Suprapubic skin (tissue), 4 donors: Measurements from ENCODE around the gene MARS1. TPM values are rescaled to one million over a fixed set of nuclear protein-coding genes. Genes with fewer than 3 reads are reported as not detected.
"Not testable (repeated sequence)": the region's sequence is repeated elsewhere in the genome, so short reads cannot be mapped to it uniquely, and the experiment has no call there.

Source experiments
- DNase-seq, 2 donors: peaks; one replicate each; pipeline ENCODE4 v3.0.0-alpha.2; 2019; ENCODE audit warnings: low spot score in 2 of 2
- H3K27ac ChIP-seq: fragments of 200-600 bp; sonication (generic); one replicate; pipeline ENCODE4 v1.5.1; 2019
- H3K27me3 ChIP-seq: fragments of 200-600 bp; sonication (generic); one replicate; pipeline ENCODE4 v1.5.1; 2019
- H3K36me3 ChIP-seq: fragments of 200-600 bp; sonication (generic); one replicate; pipeline ENCODE4 v1.5.1; 2019
- H3K4me1 ChIP-seq: fragments of 200-600 bp; sonication (generic); one replicate; pipeline ENCODE4 v1.5.1; 2019
- H3K4me3 ChIP-seq: fragments of 200-600 bp; sonication (generic); one replicate; pipeline ENCODE4 v1.5.1; 2019; ENCODE audit warnings: mild to moderate bottlenecking
- H3K9me3 ChIP-seq: fragments of 200-600 bp; sonication (generic); one replicate; pipeline ENCODE4 v1.5.1; 2019
- CTCF ChIP-seq, 2 donors: fragments of 200-600 bp in 1 of 2; fragments of 450-650 bp in 1 of 2; sonication (generic) in 1 of 2; IDR thresholded peaks; one replicate each; pipeline ENCODE4 v1.5.1; 2016 to 2019; ENCODE audit warnings: antibody characterized with exemption in 2 of 2, mild to moderate bottlenecking in 1 of 2, moderate library complexity in 1 of 2
- EP300 ChIP-seq: sonication (generic); formaldehyde crosslinking; IDR thresholded peaks from one replicate; pipeline ENCODE4 v1.6.1; 2017; ENCODE audit warnings: antibody characterized with exemption
- POLR2A ChIP-seq, 2 donors: fragments of 450-650 bp; IDR thresholded peaks; one replicate each; pipeline ENCODE4 v1.6.1; 2017; ENCODE audit warnings: antibody characterized with exemption in 2 of 2, mild to moderate bottlenecking in 2 of 2, moderate library complexity in 2 of 2
- POLR2AphosphoS5 ChIP-seq, 3 donors: sonication (generic); formaldehyde crosslinking; IDR thresholded peaks; one replicate each; pipeline ENCODE4 v1.6.1; 2017; ENCODE audit warnings: antibody characterized with exemption in 3 of 3
- WGBS: methylation state at CpG from one replicate; pipeline ENCODE4 v1.1.5; 2018; 5-methylcytosine and 5-hydroxymethylcytosine counted together
- total RNA-seq, 4 donors: library from RNA; depleted of rRNA; stranded (reverse); fragments of >200 nt; gene quantifications; one replicate each; pipeline ENCODE4 v1.1.0, GENCODE V29; 2016

The MARS1 gene
- total RNA-seq, 4 donors from 2014 or later = 55.7 to 203 (median 79.7) TPM

GRCh38 chr12:57511161-57511560, 23.3 kb downstream of the MARS1 start:
- TF ChIP-seq POLR2AphosphoS5 (IDR thresholded peaks at IDR 0.05) (no peak), EP300 (no peak), POLR2A (IDR thresholded peaks at IDR 0.05) (no peak), CTCF (IDR thresholded peaks at IDR 0.05) (no peak)
- DNase-seq = no peak
- H3K27me3 ChIP-seq = no peaks in the 10 kb centered on the region
- no peaks in the 10 kb centered on the region for H3K9me3 ChIP-seq
- no peak overlapping the region for H3K4me3 ChIP-seq
- WGBS = 88% methylated on average over 4 of the region's 4 CpGs
- peaks cover 83% of the 10 kb centered on the region for H3K36me3 ChIP-seq
- H3K4me1 ChIP-seq = no peaks in the 10 kb centered on the region
- no peak overlapping the region for H3K27ac ChIP-seq

- Histone ChIP-seq H3K4me3 (no peak overlapping the region), H3K27me3 (no peaks in the 10 kb centered on the region), H3K27ac (no peak overlapping the region), H3K4me1 (no peaks in the 10 kb centered on the region), H3K9me3 (no peaks in the 10 kb centered on the region), H3K36me3 (peaks cover 85% of the 10 kb centered on the region)
- no peak for DNase-seq
- 98% methylated on average over 7 of the region's 7 CpGs for WGBS
- TF ChIP-seq CTCF (IDR thresholded peaks at IDR 0.05) (no peak), POLR2AphosphoS5 (IDR thresholded peaks at IDR 0.05) (no peak), POLR2A (IDR thresholded peaks at IDR 0.05) (no peak), EP300 (no peak)
Observed at GRCh38 chr12:57511588-57512325, 23.9 kb downstream of the MARS1 start.

- no peak for DNase-seq
- H3K9me3 ChIP-seq = no peaks in the 10 kb centered on the region
- no peak overlapping the region for H3K27ac ChIP-seq
- H3K4me3 ChIP-seq = no peak overlapping the region
- H3K36me3 ChIP-seq = peaks cover 88% of the 10 kb centered on the region
- TF ChIP-seq EP300 (no peak), CTCF (IDR thresholded peaks at IDR 0.05) (no peak), POLR2AphosphoS5 (IDR thresholded peaks at IDR 0.05) (no peak), POLR2A (IDR thresholded peaks at IDR 0.05) (no peak)
- H3K27me3 ChIP-seq = no peaks in the 10 kb centered on the region
- H3K4me1 ChIP-seq = peaks cover 9% of the 10 kb centered on the region
- WGBS = 82% methylated on average over 6 of the region's 6 CpGs
Observed at GRCh38 chr12:57512665-57513064, 24.8 kb downstream of the MARS1 start.

- 95% methylated on average over 5 of the region's 5 CpGs for WGBS
- no peak overlapping the region for H3K4me3 ChIP-seq
- H3K27ac ChIP-seq = no peak overlapping the region
- no peaks in the 10 kb centered on the region for H3K9me3 ChIP-seq
- TF ChIP-seq CTCF (IDR thresholded peaks at IDR 0.05) = no peak
- TF ChIP-seq POLR2AphosphoS5 (IDR thresholded peaks at IDR 0.05) = no peak
- TF ChIP-seq EP300 = no peak
- no peak for TF ChIP-seq POLR2A (IDR thresholded peaks at IDR 0.05)
- no peak for DNase-seq
- no peaks in the 10 kb centered on the region for H3K27me3 ChIP-seq
- H3K4me1 ChIP-seq = peaks cover 15% of the 10 kb centered on the region
- H3K36me3 ChIP-seq = peaks cover 82% of the 10 kb centered on the region
Observed at GRCh38 chr12:57513266-57513665, 25.4 kb downstream of the MARS1 start.

- peaks cover 19% of the 10 kb centered on the region for H3K4me1 ChIP-seq
- not testable (repeated sequence) for H3K27ac ChIP-seq, H3K9me3 ChIP-seq, DNase-seq, H3K4me3 ChIP-seq, H3K27me3 ChIP-seq
- 95% methylated on average over 6 of the region's 6 CpGs for WGBS
- peaks cover 82% of the 10 kb centered on the region for H3K36me3 ChIP-seq
Observed at GRCh38 chr12:57513677-57514076, 25.8 kb downstream of the MARS1 start.

- H3K36me3 ChIP-seq = peaks cover 79% of the 10 kb centered on the region
- H3K27me3 ChIP-seq, H3K4me3 ChIP-seq, H3K9me3 ChIP-seq, DNase-seq, H3K27ac ChIP-seq: not testable (repeated sequence)
- peaks cover 25% of the 10 kb centered on the region for H3K4me1 ChIP-seq
- 98% methylated on average over 9 of the region's 9 CpGs for WGBS
Observed at GRCh38 chr12:57514246-57514645, 26.4 kb downstream of the MARS1 start.
